Mesodermal cell (in vitro differentiated cells): ENCODE results near the gene CST5.
"Not testable (repeated sequence)": the region's sequence is repeated elsewhere in the genome, so short reads cannot be mapped to it uniquely, and the experiment has no call there.

Experiments
- H3K27ac ChIP-seq: 2 replicates; pipeline ENCODE4 v1.7.0; 2013; ENCODE audit warnings: mild to moderate bottlenecking, low read depth, low read length, moderate library complexity; ENCODE audit not compliant: severe bottlenecking
- H3K36me3 ChIP-seq: 2 replicates; pipeline ENCODE4 v1.7.1; 2013; ENCODE audit warnings: mild to moderate bottlenecking, low read length, moderate library complexity; ENCODE audit not compliant: control insufficient read depth, insufficient read depth
- H3K4me1 ChIP-seq: one replicate; pipeline ENCODE4 v1.7.1; 2013; ENCODE audit warnings: mild to moderate bottlenecking, low read length; ENCODE audit not compliant: insufficient read depth, control insufficient read depth, poor library complexity, severe bottlenecking
- H3K4me3 ChIP-seq: 2 replicates; pipeline ENCODE4 v1.7.0; 2013; ENCODE audit warnings: low read length, control low read depth, mild to moderate bottlenecking; ENCODE audit not compliant: insufficient read depth, poor library complexity, severe bottlenecking; ENCODE audit errors: extremely low read depth
- H3K9me3 ChIP-seq: 2 replicates; pipeline ENCODE4 v1.7.1; 2013; ENCODE audit warnings: mild to moderate bottlenecking, low read length, moderate library complexity; ENCODE audit not compliant: control insufficient read depth
- WGBS, 2 experiments: methylation state at CpG; one replicate each; pipeline ENCODE4 v1.1.5; 2013; ENCODE audit warnings: missing lambda C conversion rate in 2 of 2; ENCODE audit not compliant: insufficient coverage in 2 of 2; 5-methylcytosine and 5-hydroxymethylcytosine counted together

CST5 gene

GRCh38 chr20:23875606-23876237 lies 3.8 kb downstream of the CST5 start:
- Histone ChIP-seq H3K27ac (no peak overlapping the region), H3K4me1 (no peaks in the 10 kb centered on the region), H3K9me3 (no peaks in the 10 kb centered on the region), H3K4me3 (no peak overlapping the region), H3K36me3 (no peaks in the 10 kb centered on the region)
- WGBS, 2 experiments: 80 to 97% methylated on average over 2 to 5 of the region's 6 CpGs

GRCh38 chr20:23874747-23875146 lies 4.8 kb downstream of the CST5 start:
- WGBS, 2 experiments: 88 to 94% methylated on average over 3 to 5 of the region's 5 CpGs
- no peaks in the 10 kb centered on the region for H3K36me3 ChIP-seq

GRCh38 chr20:23873370-23874015 lies 6.1 kb downstream of the CST5 start:
- 60 to 79% methylated on average over 2 of the region's 3 CpGs for WGBS, 2 experiments
- no peaks in the 10 kb centered on the region for H3K36me3 ChIP-seq
- no peak overlapping the region for H3K4me3 ChIP-seq
- no peaks in the 10 kb centered on the region for H3K4me1 ChIP-seq
- H3K9me3 ChIP-seq: no peaks in the 10 kb centered on the region
- H3K27ac ChIP-seq: no peak overlapping the region

More at GRCh38 chr20:23874747-23875146, 4.8 kb downstream of the CST5 start:
- Histone ChIP-seq H3K4me3 (no peak overlapping the region), H3K4me1 (no peaks in the 10 kb centered on the region), H3K9me3 (no peaks in the 10 kb centered on the region), H3K27ac (no peak overlapping the region)

GRCh38 chr20:23872065-23872464 lies 7.5 kb downstream of the CST5 start:
- H3K9me3 ChIP-seq: no peaks in the 10 kb centered on the region
- H3K27ac ChIP-seq: no peak overlapping the region
- no peaks in the 10 kb centered on the region for H3K4me1 ChIP-seq
- H3K4me3 ChIP-seq: no peak overlapping the region
- WGBS, 2 experiments: no CpG with 5 or more reads among the region's 1 CpG
- no peaks in the 10 kb centered on the region for H3K36me3 ChIP-seq

GRCh38 chr20:23870461-23870860 lies 9.1 kb downstream of the CST5 start:
- 37 to 39% methylated on average over 3 to 4 of the region's 4 CpGs for WGBS, 2 experiments
- no peak overlapping the region for H3K4me3 ChIP-seq
- H3K36me3 ChIP-seq: no peaks in the 10 kb centered on the region
- H3K9me3 ChIP-seq: no peaks in the 10 kb centered on the region
- H3K27ac ChIP-seq: no peak overlapping the region
- no peaks in the 10 kb centered on the region for H3K4me1 ChIP-seq

- Histone ChIP-seq H3K4me1 (no peaks in the 10 kb centered on the region), H3K4me3 (no peak overlapping the region), H3K36me3 (no peaks in the 10 kb centered on the region), H3K9me3 (no peaks in the 10 kb centered on the region), H3K27ac (no peak overlapping the region)
- 75 to 78% methylated on average over 1 of the region's 2 CpGs for WGBS, 2 experiments
Observed at GRCh38 chr20:23869520-23869919, 10.0 kb downstream of the CST5 start.

DNA sequence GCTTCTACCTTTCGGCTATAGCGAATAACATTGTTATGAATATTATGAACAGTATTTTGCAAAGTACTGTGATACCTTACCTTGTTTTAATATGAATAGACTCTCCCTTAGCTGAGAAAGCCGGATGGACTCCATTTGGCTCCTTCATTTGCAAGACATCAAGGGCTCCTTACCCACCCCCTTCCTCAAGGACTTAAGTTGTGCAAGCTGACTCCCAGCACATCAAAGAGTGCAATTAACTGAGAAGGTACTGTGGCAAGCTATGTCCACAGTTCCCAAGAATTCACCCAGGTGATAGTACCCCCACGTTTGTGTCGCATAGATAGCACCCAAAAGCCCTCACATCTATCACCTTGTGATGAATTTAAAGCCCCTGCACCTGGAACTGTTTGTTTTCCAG lies 11.2 kb downstream of the CST5 start:
- H3K9me3 ChIP-seq: no peaks in the 10 kb centered on the region
- H3K36me3 ChIP-seq: no peaks in the 10 kb centered on the region
- no peaks in the 10 kb centered on the region for H3K4me1 ChIP-seq
- H3K4me3 ChIP-seq: no peak overlapping the region
- H3K27ac ChIP-seq: no peak overlapping the region
- WGBS, 2 experiments: 6 to 11% methylated on average over 2 of the region's 5 CpGs

GRCh38 chr20:23867152-23867776 lies 12.3 kb downstream of the CST5 start:
- Histone ChIP-seq H3K9me3 (no peaks in the 10 kb centered on the region), H3K4me1 (no peaks in the 10 kb centered on the region), H3K4me3 (no peak overlapping the region), H3K27ac (no peak overlapping the region), H3K36me3 (no peaks in the 10 kb centered on the region)
- 45 to 69% methylated on average over 5 to 7 of the region's 9 CpGs for WGBS, 2 experiments

- H3K36me3 ChIP-seq, H3K4me1 ChIP-seq, H3K9me3 ChIP-seq, H3K27ac ChIP-seq, H3K4me3 ChIP-seq: not testable (repeated sequence)
- WGBS, 2 experiments: 65% methylated on average over 5 of the region's 10 CpGs; no CpG with 5 or more reads in 1 of the 2 experiments
Observed at GRCh38 chr20:23860771-23861170, 18.8 kb downstream of the CST5 start.

DNA sequence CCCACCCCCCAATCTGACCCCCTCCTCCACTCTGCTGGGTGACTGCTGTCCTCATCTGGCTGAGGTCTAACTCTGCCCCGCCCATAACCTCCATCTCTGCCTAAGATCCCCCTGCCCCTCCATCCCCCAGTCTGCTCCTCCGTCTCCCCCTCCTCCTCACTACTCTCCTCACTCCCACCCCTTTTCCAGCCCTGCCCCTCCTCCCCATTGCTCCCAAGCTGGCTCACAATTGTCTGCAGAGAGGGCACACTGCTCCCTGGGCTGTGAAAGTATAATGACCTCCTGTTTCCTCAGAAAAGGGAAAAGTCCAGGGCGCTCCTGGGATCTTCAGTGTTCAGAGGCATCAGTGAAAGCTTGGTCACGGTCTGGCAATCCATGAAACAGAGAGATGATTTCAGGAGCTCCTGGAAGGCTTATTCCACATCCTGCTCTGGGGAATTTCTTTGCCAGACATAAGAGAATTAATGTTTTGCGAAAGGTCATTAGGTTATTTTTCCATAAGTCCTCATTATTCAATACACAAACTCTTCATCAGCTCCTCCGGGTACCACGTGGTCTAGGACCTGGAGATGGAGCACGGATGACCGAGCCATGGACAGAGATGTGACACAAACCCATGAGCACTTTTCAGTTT lies 21.5 kb downstream of the CST5 start:
- Histone ChIP-seq H3K36me3 (no peaks in the 10 kb centered on the region), H3K27ac (peak overlapping the region; percentile 10), H3K9me3 (no peaks in the 10 kb centered on the region), H3K4me1 (no peaks in the 10 kb centered on the region), H3K4me3 (no peak overlapping the region)
- 26 to 47% methylated on average over 2 to 4 of the region's 9 CpGs for WGBS, 2 experiments
